GM10266 (cell line): Measurements from ENCODE around the gene DYNC1LI1.

Experiments used
- DNase-seq: peaks from one replicate; pipeline ENCODE4 v3.0.0; 2012; ENCODE audit errors: extremely low spot score
- TF ChIP-seq, protein P1 (sequence below): IDR thresholded peaks from 2 replicates; pipeline ENCODE4 v1.5.1; 2012; ENCODE audit warnings: mild to moderate bottlenecking, low read depth; ENCODE audit not compliant: control insufficient read depth, insufficient read depth; ENCODE audit errors: missing control alignments

The DYNC1LI1 gene

DNA sequence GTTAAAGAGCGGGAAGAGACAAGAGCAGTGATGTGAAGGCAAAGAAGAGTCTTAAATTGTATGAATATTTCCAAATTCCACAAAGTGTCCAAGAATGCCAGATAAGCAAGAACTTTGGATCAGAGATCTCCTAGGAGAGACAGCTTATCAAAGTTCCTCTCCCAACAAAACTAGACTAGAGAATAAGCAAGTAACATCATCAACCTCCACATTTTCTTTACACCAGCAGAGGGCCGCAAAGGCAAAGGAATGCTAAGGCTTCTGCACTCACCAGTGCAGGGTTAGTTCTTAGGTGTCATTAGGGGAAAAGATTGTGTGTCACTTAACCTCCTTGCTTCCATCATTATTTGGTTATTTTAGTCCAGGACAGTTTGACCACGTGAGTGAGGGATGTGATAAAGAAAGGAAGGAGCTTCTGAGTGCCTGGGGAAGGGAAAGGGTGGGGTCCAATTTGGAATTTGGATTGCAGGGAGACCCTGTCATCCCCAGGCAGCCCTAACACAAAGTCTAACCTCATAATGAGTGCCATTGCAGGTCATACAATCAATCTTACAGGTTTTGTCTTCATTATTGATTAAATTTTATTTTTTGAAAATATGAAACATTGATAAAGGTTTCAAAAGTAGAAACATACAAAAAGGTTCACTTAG is 60.5 kb downstream of the DYNC1LI1 start:
- DNase-seq, result peak; percentile 68

DNA sequence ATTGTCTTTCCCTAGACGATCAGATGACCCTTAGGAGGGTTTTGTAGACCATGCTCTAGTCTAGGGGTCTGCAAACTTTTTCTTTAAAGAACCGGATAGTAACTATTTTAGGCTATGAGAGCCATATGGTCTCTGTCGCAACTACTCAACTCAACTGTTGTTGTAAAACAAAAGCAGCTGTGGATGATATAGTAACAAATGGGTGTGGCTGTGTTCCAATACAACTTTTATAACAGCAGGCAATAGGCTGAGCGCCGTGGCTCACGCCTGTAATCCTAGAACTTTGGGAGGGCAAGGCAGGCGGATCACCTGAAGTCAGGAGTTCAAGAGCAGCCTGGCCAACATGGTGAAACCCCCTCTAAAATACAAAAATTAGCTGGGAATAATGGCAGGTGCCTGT is 61.9 kb downstream of the DYNC1LI1 start:
- TF ChIP-seq, protein P1, sequence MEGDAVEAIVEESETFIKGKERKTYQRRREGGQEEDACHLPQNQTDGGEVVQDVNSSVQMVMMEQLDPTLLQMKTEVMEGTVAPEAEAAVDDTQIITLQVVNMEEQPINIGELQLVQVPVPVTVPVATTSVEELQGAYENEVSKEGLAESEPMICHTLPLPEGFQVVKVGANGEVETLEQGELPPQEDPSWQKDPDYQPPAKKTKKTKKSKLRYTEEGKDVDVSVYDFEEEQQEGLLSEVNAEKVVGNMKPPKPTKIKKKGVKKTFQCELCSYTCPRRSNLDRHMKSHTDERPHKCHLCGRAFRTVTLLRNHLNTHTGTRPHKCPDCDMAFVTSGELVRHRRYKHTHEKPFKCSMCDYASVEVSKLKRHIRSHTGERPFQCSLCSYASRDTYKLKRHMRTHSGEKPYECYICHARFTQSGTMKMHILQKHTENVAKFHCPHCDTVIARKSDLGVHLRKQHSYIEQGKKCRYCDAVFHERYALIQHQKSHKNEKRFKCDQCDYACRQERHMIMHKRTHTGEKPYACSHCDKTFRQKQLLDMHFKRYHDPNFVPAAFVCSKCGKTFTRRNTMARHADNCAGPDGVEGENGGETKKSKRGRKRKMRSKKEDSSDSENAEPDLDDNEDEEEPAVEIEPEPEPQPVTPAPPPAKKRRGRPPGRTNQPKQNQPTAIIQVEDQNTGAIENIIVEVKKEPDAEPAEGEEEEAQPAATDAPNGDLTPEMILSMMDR, result no peak
- DNase-seq, result no peak

More for the DNA sequence above, 60.5 kb downstream of the DYNC1LI1 start:
- TF ChIP-seq, protein P1, result peak; percentile 75

DNA sequence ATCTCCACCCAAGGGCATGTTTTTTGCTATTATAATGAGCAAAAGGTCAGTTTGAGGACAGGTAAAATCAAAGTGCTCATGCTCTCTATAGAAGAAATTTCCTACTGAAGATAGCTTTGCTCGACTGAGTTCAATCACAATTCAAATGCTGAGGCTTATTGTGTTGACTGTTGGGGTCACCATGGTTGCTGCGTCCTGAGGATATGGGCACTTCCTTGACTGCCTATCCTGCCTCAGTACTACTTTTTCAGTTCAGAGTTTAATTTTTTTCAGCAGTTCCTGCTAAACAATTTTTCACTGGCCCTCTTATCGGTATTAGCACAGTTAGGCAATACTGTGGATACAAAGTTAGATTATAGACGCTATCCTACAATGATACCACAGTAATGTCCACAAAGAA is 64.2 kb downstream of the DYNC1LI1 start:
- TF ChIP-seq, protein P1, result no peak
- DNase-seq, result no peak

DNA sequence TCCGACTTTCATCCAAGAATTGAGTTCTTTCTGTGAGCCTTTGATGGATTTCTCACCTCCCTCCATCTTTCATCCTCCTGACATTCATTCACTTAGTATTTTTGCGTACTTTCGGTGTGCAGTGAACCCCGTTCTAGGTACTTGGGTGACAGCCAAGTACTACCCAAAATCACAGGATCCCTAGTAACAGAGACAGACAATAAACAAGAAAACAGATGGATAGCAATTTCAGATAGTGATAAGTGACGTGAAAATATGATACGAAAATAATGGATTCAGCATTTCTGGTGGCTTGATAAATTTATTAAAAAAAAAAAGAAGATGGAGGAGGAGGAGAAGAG is 67.7 kb downstream of the DYNC1LI1 start:
- TF ChIP-seq, protein P1, result no peak
- no peak for DNase-seq

DNA sequence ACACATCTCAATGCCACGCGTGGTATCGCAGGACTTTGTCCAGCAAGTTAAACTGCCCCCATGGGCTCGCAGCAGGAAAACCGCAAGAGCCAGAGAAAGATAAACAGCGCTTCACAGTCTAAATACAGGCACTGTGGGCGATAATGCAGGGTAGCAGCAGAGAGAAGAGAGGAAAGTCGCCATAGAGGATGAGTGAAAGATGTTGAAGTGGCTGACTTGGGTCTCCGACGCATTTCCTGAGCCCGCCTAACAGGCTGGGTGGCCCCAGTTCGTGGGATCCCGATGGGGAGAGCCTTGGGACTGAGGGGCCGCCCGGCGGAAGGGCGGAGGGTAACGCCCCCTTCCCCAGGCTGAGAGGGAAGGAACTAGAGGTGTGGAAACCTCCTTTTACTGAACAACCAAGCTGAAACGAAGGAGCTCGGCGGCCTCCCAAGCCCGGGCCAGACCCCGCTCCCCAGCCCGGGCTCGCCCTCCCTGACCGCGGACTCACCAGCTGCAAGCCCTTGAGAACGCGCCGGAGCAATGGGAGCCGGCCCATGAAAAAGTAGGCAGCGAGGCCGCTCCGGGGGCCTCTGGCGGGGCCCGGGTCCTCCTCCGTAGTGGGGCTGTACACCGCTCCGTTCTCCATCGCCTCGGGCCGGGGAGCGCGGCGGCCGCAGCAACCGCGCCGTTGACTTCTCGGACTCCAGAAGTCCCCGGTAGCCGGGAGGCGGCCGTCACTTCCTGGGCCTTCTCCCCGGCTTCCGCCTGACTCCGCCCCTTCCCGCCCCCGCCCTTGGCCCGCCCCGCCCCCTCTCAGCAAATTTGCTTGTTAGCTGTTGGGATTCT is 68.3 kb downstream of the DYNC1LI1 start, which contains the start of gene CMTM6:
CMTM6 (minus strand) TSS at position 735 of the 828 bp plus-strand sequence; CDS start at position 628, 107 bp downstream.
- TF ChIP-seq, protein P1, result no peak
- DNase-seq, result peak; percentile 87

DNA sequence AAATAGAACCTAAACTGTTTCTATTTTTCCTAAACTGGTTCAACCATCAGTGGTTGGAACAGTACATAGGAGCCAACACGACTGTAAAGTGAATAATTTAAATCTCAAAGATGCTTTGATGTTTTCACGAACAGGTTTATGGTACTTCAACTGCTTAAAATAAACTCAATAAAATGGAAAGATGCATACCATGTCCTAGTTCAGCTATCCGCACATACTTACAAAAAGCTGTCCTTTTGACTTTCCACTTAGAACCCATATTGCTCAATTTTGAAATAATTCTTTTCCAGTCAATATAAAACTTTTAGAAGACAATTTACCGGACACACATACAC is 68.9 kb downstream of the DYNC1LI1 start:
- DNase-seq, result no peak
- TF ChIP-seq, protein P1, result no peak

DNA sequence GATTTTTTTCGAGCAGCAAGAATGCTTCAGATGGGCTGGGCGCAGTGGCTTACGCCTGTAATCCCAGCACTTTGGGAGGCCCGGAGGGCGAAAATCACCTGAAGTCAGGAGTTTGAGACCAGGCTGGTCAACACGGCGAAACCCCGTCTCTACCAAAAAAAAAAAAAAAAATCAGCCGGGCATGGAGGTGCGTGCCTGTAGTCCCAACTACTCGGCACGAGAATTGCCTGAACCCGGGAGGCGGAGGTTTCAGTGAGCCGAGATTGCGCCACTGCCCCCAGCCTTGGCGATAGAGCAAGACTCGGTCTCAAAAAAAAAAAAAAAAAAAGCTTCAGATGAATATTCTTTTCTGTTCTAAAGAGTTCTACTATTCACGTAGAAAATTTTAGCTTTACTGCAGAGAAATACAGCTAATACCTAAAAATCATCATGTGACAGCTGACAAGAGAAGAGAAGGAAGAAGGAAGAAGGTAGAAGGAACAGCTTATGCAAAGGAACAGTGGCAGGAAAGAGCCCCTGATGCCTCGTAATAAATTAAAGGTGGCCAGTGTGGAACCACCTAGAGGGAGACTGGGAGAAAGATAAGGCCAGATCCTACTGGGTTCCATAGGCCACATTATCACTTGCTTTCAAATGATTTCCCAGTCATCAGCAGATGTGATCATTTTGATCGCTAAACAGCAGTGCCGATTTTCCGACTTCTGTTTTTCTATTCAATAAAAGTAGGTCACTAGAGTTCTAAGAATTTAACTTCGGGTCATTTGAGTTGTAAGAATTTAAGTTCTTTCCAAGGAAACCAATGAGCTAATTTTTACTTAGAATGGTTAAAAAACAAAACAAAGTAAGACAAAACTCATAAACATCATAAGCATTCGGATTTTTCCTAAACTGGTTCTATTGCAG is 69.5 kb downstream of the DYNC1LI1 start:
- TF ChIP-seq, protein P1, result no peak

More for the DNA sequence above, 69.5 kb downstream of the DYNC1LI1 start:
- DNase-seq, result no peak
